NCI-H748 treated with DMSO at 0.1 percent for 48 hours (cell line): Measurements from ENCODE around the gene TMEM218.

ENCODE experiments used
- DNase-seq: peaks from one replicate; lab custom pipeline; 2025; lab: John Stamatoyannopoulos, UW

Gene TMEM218

GRCh38 chr11:125129316-125129993 lies 18.0 kb upstream of the TMEM218 start:
- DNase-seq = no peak

GRCh38 chr11:125128450-125128849 lies 17.0 kb upstream of the TMEM218 start:
- DNase-seq = no peak

- DNase-seq = no peak
Measured at GRCh38 chr11:125124618-125124992, 13.2 kb upstream of the TMEM218 start.

- no peak for DNase-seq
Measured at GRCh38 chr11:125123947-125124617, 12.7 kb upstream of the TMEM218 start.

GRCh38 chr11:125123194-125123946 lies 11.9 kb upstream of the TMEM218 start:
- no peak for DNase-seq

GRCh38 chr11:125117429-125117828 lies 6.0 kb upstream of the TMEM218 start:
- DNase-seq = no peak

GRCh38 chr11:125114518-125114917 lies 3.1 kb upstream of the TMEM218 start:
- DNase-seq = no peak

GRCh38 chr11:125112208-125112604 lies 780 bp upstream of the TMEM218 start:
- DNase-seq = no peak

GRCh38 chr11:125111001-125111342 lies 454 bp downstream of the TMEM218 start:
- DNase-seq = no peak

GRCh38 chr11:125110506-125110905 lies 920 bp downstream of the TMEM218 start:
- no peak for DNase-seq

- DNase-seq = no peak
Measured at GRCh38 chr11:125108469-125108868, 3.0 kb downstream of the TMEM218 start.

GRCh38 chr11:125105926-125106325 lies 5.5 kb downstream of the TMEM218 start:
- DNase-seq = no peak

GRCh38 chr11:125102510-125102909 lies 8.9 kb downstream of the TMEM218 start:
- no peak for DNase-seq

- DNase-seq = no peak
Measured at GRCh38 chr11:125102025-125102424, 9.4 kb downstream of the TMEM218 start.

GRCh38 chr11:125101596-125101995 lies 9.8 kb downstream of the TMEM218 start:
- DNase-seq = no peak

- DNase-seq = no peak
Measured at GRCh38 chr11:125100136-125100535, 11.3 kb downstream of the TMEM218 start.

GRCh38 chr11:125094731-125095130 lies 16.7 kb downstream of the TMEM218 start:
- no peak for DNase-seq

- DNase-seq = no peak
Measured at GRCh38 chr11:125093502-125093901, 17.9 kb downstream of the TMEM218 start.

- no peak for DNase-seq
Measured at GRCh38 chr11:125092669-125093068, 18.8 kb downstream of the TMEM218 start.

GRCh38 chr11:125091877-125092664 lies 19.4 kb downstream of the TMEM218 start:
- no peak for DNase-seq

GRCh38 chr11:125091247-125091876 lies 20.1 kb downstream of the TMEM218 start:
- no peak for DNase-seq

- DNase-seq = no peak
Measured at GRCh38 chr11:125090816-125091215, 20.6 kb downstream of the TMEM218 start.
